ENCODE results near the gene AFM.

DNA sequence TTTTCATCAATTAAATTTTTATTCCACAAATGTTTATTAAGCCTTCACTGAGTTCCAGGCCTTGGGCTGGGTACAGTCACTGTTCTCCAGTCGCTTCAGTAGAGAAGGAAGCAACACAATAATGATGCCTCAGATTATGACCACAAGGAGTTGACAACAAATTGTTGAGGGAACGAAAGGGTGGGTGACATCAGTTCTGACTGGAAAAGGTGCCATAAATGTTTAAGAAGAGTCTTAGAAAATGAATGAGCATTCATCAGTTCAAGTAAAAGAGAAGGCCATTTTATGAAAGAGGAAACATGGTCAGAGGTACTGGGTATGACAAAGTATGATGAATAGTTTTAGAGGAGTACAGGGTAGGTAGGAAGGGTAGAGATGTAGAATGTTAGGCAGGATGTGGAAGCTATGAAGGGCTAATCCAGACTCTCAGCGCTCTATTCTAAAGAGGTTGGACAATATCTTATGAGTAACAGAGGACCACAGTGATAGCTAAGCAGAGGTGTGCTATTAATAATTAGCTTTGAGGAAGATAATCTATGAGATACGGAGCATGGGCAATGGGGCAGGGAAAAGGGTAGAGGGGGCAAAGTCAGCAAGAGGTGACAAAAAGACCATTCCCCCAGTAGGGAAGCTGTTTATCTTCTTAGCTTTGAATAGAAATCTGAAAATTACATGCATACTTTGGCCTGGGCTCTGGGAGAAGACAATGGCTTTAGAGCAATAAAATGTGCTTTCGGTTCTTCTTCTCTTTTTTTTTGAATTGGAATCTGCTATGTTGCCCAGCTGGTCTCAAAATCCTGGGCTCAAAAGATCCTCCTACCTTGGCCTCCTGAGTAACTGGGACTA is 25.1 kb upstream of the AFM start:
- TF ChIP-seq EZH2 (IDR thresholded peaks at IDR 0.05): no peak
- TF ChIP-seq POLR2AphosphoS5 (IDR thresholded peaks at IDR 0.05; ENCODE audit: borderline replicate concordance, low read depth, low read length): no peak
